Neutrophil (primary cell): Measurements from ENCODE around the gene GRK3.

Experiments
- H3K27ac ChIP-seq: fragments of 200-600 bp; sonication (generic); 2 replicates; pipeline ENCODE4 v1.5.1; 2016; ENCODE audit warnings: mild to moderate bottlenecking, moderate library complexity
- H3K27me3 ChIP-seq: fragments of 200-600 bp; sonication (generic); 2 replicates; pipeline ENCODE4 v1.6.0; 2016; ENCODE audit warnings: mild to moderate bottlenecking
- H3K36me3 ChIP-seq: fragments of 200-600 bp; sonication (generic); 2 replicates; pipeline ENCODE4 v1.5.1; 2017
- H3K4me1 ChIP-seq, 2 experiments: fragments of 200-600 bp in 1 of 2; sonication (generic) in 1 of 2; 1 replicate in 1 of 2; 2 replicates in 1 of 2; pipeline versions ENCODE4 v1.5.1 to v1.6.1; 2013 to 2016; ENCODE audit warnings: low read depth in 1 of 2, low read length in 1 of 2, mild to moderate bottlenecking in 1 of 2, moderate library complexity in 1 of 2; ENCODE audit not compliant: control insufficient read depth in 1 of 2, insufficient read depth in 1 of 2
- H3K4me3 ChIP-seq, 2 experiments: fragments of 200-600 bp in 1 of 2; sonication (generic) in 1 of 2; 1 replicate in 1 of 2; 2 replicates in 1 of 2; pipeline ENCODE4 v1.5.1; 2013 to 2016; ENCODE audit warnings: low read depth in 1 of 2, low read length in 1 of 2, mild to moderate bottlenecking in 1 of 2, moderate library complexity in 1 of 2
- H3K9me3 ChIP-seq: fragments of 200-600 bp; sonication (generic); 2 replicates; pipeline ENCODE4 v1.5.1; 2016
- CTCF ChIP-seq: fragments of 200-600 bp; sonication (generic); IDR thresholded peaks from 2 replicates; pipeline ENCODE4 v1.5.1; 2016; ENCODE audit warnings: antibody characterized with exemption

GRK3 gene

GRCh38 chr22:25695146-25695545, 130.7 kb downstream of the GRK3 start:
- TF ChIP-seq CTCF, result no peak
- H3K36me3 ChIP-seq, result peaks cover 35% of the 10 kb centered on the region
- no peak overlapping the region for H3K27ac ChIP-seq

GRCh38 chr22:25696763-25697162, 132.3 kb downstream of the GRK3 start:
- Histone ChIP-seq H3K36me3 (peaks cover 29% of the 10 kb centered on the region), H3K27ac (no peak overlapping the region), H3K9me3 (no peaks in the 10 kb centered on the region), H3K4me1 (no peaks in the 10 kb centered on the region), H3K27me3 (no peaks in the 10 kb centered on the region), H3K4me3 (no peak overlapping the region)
- no peak for TF ChIP-seq CTCF

More at GRCh38 chr22:25695146-25695545, 130.7 kb downstream of the GRK3 start:
- no peaks in the 10 kb centered on the region for H3K27me3 ChIP-seq
- H3K4me3 ChIP-seq, result no peak overlapping the region
- H3K4me1 ChIP-seq, result no peaks in the 10 kb centered on the region
- no peaks in the 10 kb centered on the region for H3K9me3 ChIP-seq

GRCh38 chr22:25697181-25697664, 132.7 kb downstream of the GRK3 start:
- Histone ChIP-seq H3K4me3 (no peak overlapping the region), H3K9me3 (no peaks in the 10 kb centered on the region), H3K27ac (no peak overlapping the region), H3K36me3 (peaks cover 29% of the 10 kb centered on the region), H3K27me3 (no peaks in the 10 kb centered on the region), H3K4me1 (no peaks in the 10 kb centered on the region)
- no peak for TF ChIP-seq CTCF

GRCh38 chr22:25697978-25698377, 133.5 kb downstream of the GRK3 start:
- H3K4me3 ChIP-seq, result no peak overlapping the region
- no peaks in the 10 kb centered on the region for H3K27me3 ChIP-seq
- H3K4me1 ChIP-seq, result no peaks in the 10 kb centered on the region
- no peak overlapping the region for H3K27ac ChIP-seq
- H3K36me3 ChIP-seq, result peaks cover 25% of the 10 kb centered on the region
- no peak for TF ChIP-seq CTCF
- H3K9me3 ChIP-seq, result no peaks in the 10 kb centered on the region

- no peak overlapping the region for H3K4me3 ChIP-seq
- no peaks in the 10 kb centered on the region for H3K27me3 ChIP-seq
- peaks cover 25% of the 10 kb centered on the region for H3K36me3 ChIP-seq
- no peaks in the 10 kb centered on the region for H3K9me3 ChIP-seq
- H3K27ac ChIP-seq, result no peak overlapping the region
- TF ChIP-seq CTCF, result no peak
- H3K4me1 ChIP-seq, result no peaks in the 10 kb centered on the region
Observed at GRCh38 chr22:25698461-25698860, 134.0 kb downstream of the GRK3 start.

- Histone ChIP-seq H3K4me3 (no peak overlapping the region), H3K4me1 (no peaks in the 10 kb centered on the region), H3K36me3 (peaks cover 22% of the 10 kb centered on the region), H3K27ac (no peak overlapping the region), H3K9me3 (no peaks in the 10 kb centered on the region), H3K27me3 (no peaks in the 10 kb centered on the region)
- TF ChIP-seq CTCF, result no peak
Observed at GRCh38 chr22:25698978-25699377, 134.5 kb downstream of the GRK3 start.
